HCT116 (cell line): Measurements from ENCODE around the gene SNRNP25.

Experiments
- CEBPB ChIP-seq: IDR thresholded peaks from 2 replicates; pipeline ENCODE4 v1.6.1; 2012; ENCODE audit warnings: low read depth
- CTCF ChIP-seq, 3 experiments: fragments of 200-600 bp in 1 of 3; sonication (generic) in 1 of 3; IDR thresholded peaks in 2 of 3; conservative IDR thresholded peaks in 1 of 3; 2 replicates each; pipeline ENCODE4 v1.5.1; 2012 to 2017; ENCODE audit warnings: low read depth in 2 of 3, low read length in 2 of 3, antibody characterized with exemption in 1 of 3, borderline replicate concordance in 1 of 3, control low read depth in 1 of 3, mild to moderate bottlenecking in 1 of 3, mixed read lengths in 1 of 3, mixed run types in 1 of 3, moderate library complexity in 1 of 3; ENCODE audit not compliant: insufficient read depth in 1 of 3
- EZH2 ChIP-seq: fragments of 200-600 bp; sonication (generic); IDR thresholded peaks from 2 replicates; pipeline ENCODE4 v1.6.1; 2017; ENCODE audit warnings: antibody characterized with exemption, mixed run types
- JUND ChIP-seq: IDR thresholded peaks from 2 replicates; pipeline ENCODE4 v1.6.1; 2012
- MAX ChIP-seq: IDR thresholded peaks from 2 replicates; pipeline ENCODE4 v1.6.1; 2012
- POLR2A ChIP-seq: IDR thresholded peaks from 2 replicates; pipeline ENCODE4 v1.7.0; 2011; ENCODE audit warnings: borderline replicate concordance; ENCODE audit not compliant: insufficient read depth, insufficient read length; ENCODE audit errors: extremely low read depth
- RAD21 ChIP-seq: IDR thresholded peaks from 2 replicates; pipeline ENCODE4 v1.6.1; 2012; ENCODE audit warnings: low read depth, mild to moderate bottlenecking
- SRF ChIP-seq: IDR thresholded peaks from 2 replicates; pipeline ENCODE4 v1.6.1; 2012; ENCODE audit warnings: low read depth
- TCF7L2 ChIP-seq: IDR thresholded peaks from 2 replicates; pipeline ENCODE4 v1.7.0; 2011; ENCODE audit warnings: borderline replicate concordance, inconsistent platforms; ENCODE audit not compliant: insufficient read depth, insufficient read length; ENCODE audit errors: extremely low read depth
- ZNF274 ChIP-seq: fragments of 200-500 bp; sonication (Bioruptor generic); IDR thresholded peaks from 2 replicates; pipeline ENCODE4 v1.6.1; 2014; ENCODE audit warnings: mild to moderate bottlenecking, low read depth, low read length, inconsistent platforms

GRCh38 chr16:84718-85406, 31.2 kb downstream of the SNRNP25 start:
- TF ChIP-seq ZNF274 (no peak), CTCF (IDR thresholded peaks at IDR 0.05 in 2 of 3, conservative IDR thresholded peaks at IDR 0.05 in 1 of 3; ENCODE audit: borderline replicate concordance in 1 of 3, insufficient read depth in 1 of 3, low read depth in 2 of 3, low read length in 2 of 3) (no peak), RAD21 (no peak), POLR2A (no peak), EZH2 (no peak), JUND (no peak), MAX (no peak), TCF7L2 (no peak), CEBPB (no peak), SRF (no peak)
